Measurements from ENCODE around the gene SORCS2.

The SORCS2 gene

GRCh38 chr4:7662507-7662846 is 470.1 kb downstream of the SORCS2 start:
- Histone ChIP-seq H3K9me2 (replicated peaks; ENCODE audit: control insufficient read depth, low read length) (no peaks in the 10 kb centered on the region), H3K4me2 (ENCODE audit: low read length) (no peak overlapping the region)

GRCh38 chr4:7663075-7663541 is 470.8 kb downstream of the SORCS2 start:
- H3K4me2 ChIP-seq (ENCODE audit: low read length) = no peak overlapping the region
- H3F3A ChIP-seq (ENCODE audit: control insufficient read depth, insufficient read depth) = no peaks in the 10 kb centered on the region
- no peaks in the 10 kb centered on the region for H3K27me3 ChIP-seq (ENCODE audit: control insufficient read depth, low read length)
- H3K79me2 ChIP-seq (ENCODE audit: control insufficient read depth, low read length) = no peaks in the 10 kb centered on the region
- no peaks in the 10 kb centered on the region for H3K36me3 ChIP-seq (ENCODE audit: control insufficient read depth, low read length)
- H3K9me3 ChIP-seq (ENCODE audit: control insufficient read depth, insufficient read depth, low read length) = no peaks in the 10 kb centered on the region
- no peak for TF ChIP-seq CTCF (IDR thresholded peaks at IDR 0.05; ENCODE audit: low read depth, low read length, poor library complexity, severe bottlenecking)
- no peak for TF ChIP-seq EZH2phosphoT487 (IDR thresholded peaks at IDR 0.05; ENCODE audit: borderline replicate concordance, low read length)
- no peak overlapping the region for H3K27ac ChIP-seq (ENCODE audit: low read depth, low read length)
- no peaks in the 10 kb centered on the region for H3K4me1 ChIP-seq (ENCODE audit: control insufficient read depth, low read length)
- H3K4me3 ChIP-seq (ENCODE audit: low read length) = no peak overlapping the region
- H3K9me2 ChIP-seq (replicated peaks; ENCODE audit: control insufficient read depth, low read length) = no peaks in the 10 kb centered on the region
- H4K20me1 ChIP-seq (ENCODE audit: control insufficient read depth, insufficient read depth, low read depth, low read length) = no peaks in the 10 kb centered on the region

More at GRCh38 chr4:7662507-7662846, 470.1 kb downstream of the SORCS2 start:
- no peak overlapping the region for H3K4me3 ChIP-seq (ENCODE audit: low read length)
- no peaks in the 10 kb centered on the region for H3K79me2 ChIP-seq (ENCODE audit: control insufficient read depth, low read length)
- TF ChIP-seq CTCF (IDR thresholded peaks at IDR 0.05; ENCODE audit: low read depth, low read length, poor library complexity, severe bottlenecking) (no peak), EZH2phosphoT487 (IDR thresholded peaks at IDR 0.05; ENCODE audit: borderline replicate concordance, low read length) (no peak)
- H3K4me1 ChIP-seq (ENCODE audit: control insufficient read depth, low read length) = no peaks in the 10 kb centered on the region
- no peaks in the 10 kb centered on the region for H3F3A ChIP-seq (ENCODE audit: control insufficient read depth, insufficient read depth)
- no peak overlapping the region for H3K27ac ChIP-seq (ENCODE audit: low read depth, low read length)
- H3K27me3 ChIP-seq (ENCODE audit: control insufficient read depth, low read length) = no peaks in the 10 kb centered on the region
- no peaks in the 10 kb centered on the region for H3K36me3 ChIP-seq (ENCODE audit: control insufficient read depth, low read length)
- no peaks in the 10 kb centered on the region for H3K9me3 ChIP-seq (ENCODE audit: control insufficient read depth, insufficient read depth, low read length)
- H4K20me1 ChIP-seq (ENCODE audit: control insufficient read depth, insufficient read depth, low read depth, low read length) = no peaks in the 10 kb centered on the region

DNA sequence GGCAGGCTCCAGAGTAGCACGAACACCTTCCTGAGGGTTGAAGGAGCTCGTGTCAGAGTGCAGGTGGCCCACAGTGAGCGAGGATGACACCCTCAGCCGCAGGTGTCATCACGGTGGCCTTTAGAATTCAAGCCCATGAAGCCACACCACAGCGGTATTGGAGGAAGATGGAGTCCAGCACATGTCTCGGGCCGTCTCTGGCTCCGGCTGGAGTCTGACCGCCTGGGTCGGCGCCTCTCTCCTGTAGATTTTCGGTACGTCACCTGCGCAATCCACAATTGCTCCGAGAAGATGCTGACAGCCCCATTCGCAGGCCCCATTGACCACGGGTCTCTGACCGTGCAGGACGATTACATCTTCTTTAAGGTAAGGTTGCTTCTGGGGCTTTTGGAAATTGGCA is 471.8 kb downstream of the SORCS2 start:
- Histone ChIP-seq H3F3A (ENCODE audit: control insufficient read depth, insufficient read depth) (no peaks in the 10 kb centered on the region), H3K36me3 (ENCODE audit: control insufficient read depth, low read length) (no peaks in the 10 kb centered on the region), H3K27ac (ENCODE audit: low read depth, low read length) (no peak overlapping the region), H3K4me3 (ENCODE audit: low read length) (no peak overlapping the region), H4K20me1 (ENCODE audit: control insufficient read depth, insufficient read depth, low read depth, low read length) (no peaks in the 10 kb centered on the region), H3K9me3 (ENCODE audit: control insufficient read depth, insufficient read depth, low read length) (no peaks in the 10 kb centered on the region), H3K79me2 (ENCODE audit: control insufficient read depth, low read length) (no peaks in the 10 kb centered on the region), H3K9me2 (replicated peaks; ENCODE audit: control insufficient read depth, low read length) (no peaks in the 10 kb centered on the region), H3K27me3 (ENCODE audit: control insufficient read depth, low read length) (no peaks in the 10 kb centered on the region), H3K4me1 (ENCODE audit: control insufficient read depth, low read length) (no peaks in the 10 kb centered on the region), H3K4me2 (ENCODE audit: low read length) (no peak overlapping the region)
- no peak for TF ChIP-seq CTCF (IDR thresholded peaks at IDR 0.05; ENCODE audit: low read depth, low read length, poor library complexity, severe bottlenecking)
- no peak for TF ChIP-seq EZH2phosphoT487 (IDR thresholded peaks at IDR 0.05; ENCODE audit: borderline replicate concordance, low read length)

GRCh38 chr4:7665321-7665720 is 473.0 kb downstream of the SORCS2 start:
- H3K9me3 ChIP-seq (ENCODE audit: control insufficient read depth, insufficient read depth, low read length) = no peaks in the 10 kb centered on the region
- no peaks in the 10 kb centered on the region for H3K36me3 ChIP-seq (ENCODE audit: control insufficient read depth, low read length)
- H4K20me1 ChIP-seq (ENCODE audit: control insufficient read depth, insufficient read depth, low read depth, low read length) = no peaks in the 10 kb centered on the region
- no peak overlapping the region for H3K4me3 ChIP-seq (ENCODE audit: low read length)
- no peaks in the 10 kb centered on the region for H3K4me1 ChIP-seq (ENCODE audit: control insufficient read depth, low read length)
- H3K79me2 ChIP-seq (ENCODE audit: control insufficient read depth, low read length) = no peaks in the 10 kb centered on the region
- no peak overlapping the region for H3K4me2 ChIP-seq (ENCODE audit: low read length)
- H3K27me3 ChIP-seq (ENCODE audit: control insufficient read depth, low read length) = no peaks in the 10 kb centered on the region
- no peaks in the 10 kb centered on the region for H3F3A ChIP-seq (ENCODE audit: control insufficient read depth, insufficient read depth)
- no peak overlapping the region for H3K27ac ChIP-seq (ENCODE audit: low read depth, low read length)
- TF ChIP-seq EZH2phosphoT487 (IDR thresholded peaks at IDR 0.05; ENCODE audit: borderline replicate concordance, low read length) (no peak), CTCF (IDR thresholded peaks at IDR 0.05; ENCODE audit: low read depth, low read length, poor library complexity, severe bottlenecking) (no peak)
- no peaks in the 10 kb centered on the region for H3K9me2 ChIP-seq (replicated peaks; ENCODE audit: control insufficient read depth, low read length)

All from DOHH2 (cell line).